SJSA1 (cell line): ENCODE data around the gene IER3. TPM values are rescaled to one million over a fixed set of nuclear protein-coding genes. Genes with fewer than 3 reads are reported as not detected.
"Not testable (repeated sequence)": the region's sequence is repeated elsewhere in the genome, so short reads cannot be mapped to it uniquely, and the experiment has no call there.

Source experiments
- DNase-seq, 2 experiments: peaks; one replicate each; pipeline ENCODE4 v3.0.0-alpha.2; 2015 to 2020; ENCODE audit warnings: low spot score in 2 of 2, low read depth in 1 of 2
- H3K27ac ChIP-seq: fragments of 250-450 bp; sonication (Bioruptor Pico); 2 replicates; pipeline ENCODE4 v1.5.1; 2020; ENCODE audit warnings: mild to moderate bottlenecking, moderate library complexity
- H3K27me3 ChIP-seq: fragments of 250-450 bp; sonication (Bioruptor Pico); replicated peaks from 2 replicates; pipeline ENCODE4 v1.5.1; 2020; ENCODE audit warnings: mild to moderate bottlenecking, moderate library complexity
- H3K36me3 ChIP-seq: fragments of 250-450 bp; sonication (Bioruptor Pico); 2 replicates; pipeline ENCODE4 v1.5.1; 2020; ENCODE audit warnings: mild to moderate bottlenecking
- H3K4me1 ChIP-seq: fragments of 250-450 bp; sonication (Bioruptor Pico); replicated peaks from 2 replicates; pipeline ENCODE4 v1.6.1; 2021; ENCODE audit warnings: mild to moderate bottlenecking
- H3K4me3 ChIP-seq: fragments of 250-450 bp; sonication (Bioruptor Pico); 2 replicates; pipeline ENCODE4 v1.5.1; 2020; ENCODE audit warnings: mild to moderate bottlenecking
- H3K9me3 ChIP-seq: fragments of 250-450 bp; sonication (Bioruptor Pico); replicated peaks from 2 replicates; pipeline ENCODE4 v1.5.1; 2020; ENCODE audit warnings: mild to moderate bottlenecking
- total RNA-seq: library from RNA; depleted of rRNA; stranded (reverse); fragments of >200 nt; shearing (Covaris generic); gene quantifications from 2 replicates; pipeline ENCODE4 v1.2.3, GENCODE V29; 2014

IER3 gene
- total RNA-seq, 1 experiment from 2014 or later, result 119 TPM

DNA sequence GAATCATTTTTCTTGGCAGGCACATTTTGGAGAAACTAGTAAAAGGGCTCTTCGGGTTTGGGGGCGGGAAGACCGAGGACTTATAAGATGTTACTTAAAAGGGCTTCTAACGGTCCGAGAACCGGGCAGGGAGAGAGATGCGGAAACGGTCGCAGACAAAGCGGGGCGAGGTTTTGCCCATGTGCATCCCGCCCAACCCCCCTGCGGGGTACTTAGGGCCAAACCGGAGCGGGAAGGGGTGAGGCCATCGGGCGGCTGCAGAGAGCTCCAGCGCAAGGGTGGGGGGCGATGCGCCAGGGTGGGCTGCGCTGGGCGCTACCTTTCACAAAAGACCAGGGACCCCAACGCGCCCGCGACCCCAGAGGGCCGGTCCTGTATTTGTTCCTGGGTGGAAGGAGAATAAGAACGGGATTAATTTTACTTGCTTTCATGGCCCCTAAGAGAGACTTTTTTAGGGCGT is 23.6 kb downstream of the IER3 start:
- peak in 1 of 2 experiments; percentile 75 for DNase-seq
- H3K27me3 ChIP-seq, result no peaks in the 10 kb centered on the region; the same call in 1 of the 2 replicates
- peaks cover 59% of the 10 kb centered on the region for H3K36me3 ChIP-seq
- peaks cover 63% of the 10 kb centered on the region for H3K4me1 ChIP-seq
- peak overlapping the region; percentile 78 for H3K4me3 ChIP-seq
- peak overlapping the region; percentile 93 for H3K27ac ChIP-seq
- peaks cover 3% of the 10 kb centered on the region; the same call in 1 of the 2 replicates for H3K9me3 ChIP-seq

DNA sequence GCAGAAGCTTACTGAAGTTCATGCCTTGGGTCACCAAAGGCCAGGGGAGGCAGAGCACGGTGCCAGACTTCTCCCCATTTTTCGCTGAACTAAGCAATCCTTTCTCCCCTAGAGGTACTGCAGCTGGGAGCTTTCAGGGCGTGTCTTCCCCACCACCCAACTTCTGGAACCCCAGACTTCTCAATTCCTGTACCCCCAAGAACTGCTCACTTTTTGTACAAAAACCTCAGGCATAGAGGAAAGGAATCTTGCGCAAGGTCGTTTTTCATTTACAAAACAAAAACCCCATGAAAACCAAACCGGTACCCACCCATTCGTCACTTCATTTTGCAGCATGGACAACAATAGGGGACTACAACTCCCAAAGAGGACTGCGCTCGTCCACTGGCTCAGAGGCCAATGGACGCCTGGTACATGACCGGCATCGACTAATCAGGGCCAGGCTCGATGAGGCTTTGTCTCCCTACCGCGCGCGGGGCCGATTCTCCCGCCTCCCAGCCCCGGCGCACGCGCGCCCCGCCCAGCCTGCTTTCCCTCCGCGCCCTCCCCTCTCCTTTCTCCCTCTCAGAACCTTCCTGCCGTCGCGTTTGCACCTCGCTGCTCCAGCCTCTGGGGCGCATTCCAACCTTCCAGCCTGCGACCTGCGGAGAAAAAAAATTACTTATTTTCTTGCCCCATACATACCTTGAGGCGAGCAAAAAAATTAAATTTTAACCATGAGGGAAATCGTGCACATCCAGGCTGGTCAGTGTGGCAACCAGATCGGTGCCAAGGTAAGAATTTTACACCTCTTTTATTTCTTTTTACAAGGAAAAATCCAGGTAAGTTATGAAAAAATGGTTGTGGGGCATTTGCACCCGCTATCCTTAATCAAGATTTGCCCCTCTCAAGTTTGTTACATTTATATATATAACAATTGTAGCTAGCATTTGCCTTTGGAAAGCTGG is 24.3 kb downstream of the IER3 start, which contains the start of gene TUBB:
TUBB (plus strand) TSS at position 562 of the 947 bp plus-strand sequence; CDS start at position 717, 155 bp downstream.
- H3K36me3 ChIP-seq, result peaks cover 53% of the 10 kb centered on the region
- H3K27ac ChIP-seq, result peak within 1 kb of the TSS; percentile 93
- DNase-seq, result peak; percentile 94 to 98
- H3K9me3 ChIP-seq, result no peaks in the 10 kb centered on the region; the same call in 1 of the 2 replicates
- peaks cover 56% of the 10 kb centered on the region for H3K4me1 ChIP-seq
- peak within 1 kb of the TSS; percentile 78 for H3K4me3 ChIP-seq
- H3K27me3 ChIP-seq, result no peaks in the 10 kb centered on the region; the same call in 1 of the 2 replicates

DNA sequence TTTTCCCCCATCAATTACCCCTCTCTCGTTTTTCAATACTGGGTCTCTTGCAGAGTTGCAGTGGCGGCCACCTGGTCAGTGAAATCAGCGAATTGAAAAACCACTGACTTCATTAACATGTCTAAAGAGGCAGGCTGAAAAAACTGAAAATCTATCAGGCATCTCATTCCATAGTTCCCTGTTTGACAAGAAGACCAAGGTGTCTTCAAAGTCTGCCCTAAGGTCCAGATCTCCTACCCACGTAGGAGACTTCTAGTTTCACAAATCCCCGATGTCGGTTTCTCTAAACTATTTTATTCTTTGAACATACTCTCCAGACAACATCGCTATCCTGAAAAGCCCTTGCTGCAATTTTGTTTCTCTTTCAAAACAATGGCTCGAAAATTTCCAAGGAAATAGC is 25.0 kb downstream of the IER3 start:
- H3K27ac ChIP-seq, result peak overlapping the region; percentile 58
- peaks cover 51% of the 10 kb centered on the region for H3K36me3 ChIP-seq
- H3K27me3 ChIP-seq, result no peaks in the 10 kb centered on the region; the same call in 1 of the 2 replicates
- peak overlapping the region; percentile 78 for H3K4me3 ChIP-seq
- H3K9me3 ChIP-seq, result no peaks in the 10 kb centered on the region; the same call in 1 of the 2 replicates
- peaks cover 51% of the 10 kb centered on the region for H3K4me1 ChIP-seq
- no peak for DNase-seq

DNA sequence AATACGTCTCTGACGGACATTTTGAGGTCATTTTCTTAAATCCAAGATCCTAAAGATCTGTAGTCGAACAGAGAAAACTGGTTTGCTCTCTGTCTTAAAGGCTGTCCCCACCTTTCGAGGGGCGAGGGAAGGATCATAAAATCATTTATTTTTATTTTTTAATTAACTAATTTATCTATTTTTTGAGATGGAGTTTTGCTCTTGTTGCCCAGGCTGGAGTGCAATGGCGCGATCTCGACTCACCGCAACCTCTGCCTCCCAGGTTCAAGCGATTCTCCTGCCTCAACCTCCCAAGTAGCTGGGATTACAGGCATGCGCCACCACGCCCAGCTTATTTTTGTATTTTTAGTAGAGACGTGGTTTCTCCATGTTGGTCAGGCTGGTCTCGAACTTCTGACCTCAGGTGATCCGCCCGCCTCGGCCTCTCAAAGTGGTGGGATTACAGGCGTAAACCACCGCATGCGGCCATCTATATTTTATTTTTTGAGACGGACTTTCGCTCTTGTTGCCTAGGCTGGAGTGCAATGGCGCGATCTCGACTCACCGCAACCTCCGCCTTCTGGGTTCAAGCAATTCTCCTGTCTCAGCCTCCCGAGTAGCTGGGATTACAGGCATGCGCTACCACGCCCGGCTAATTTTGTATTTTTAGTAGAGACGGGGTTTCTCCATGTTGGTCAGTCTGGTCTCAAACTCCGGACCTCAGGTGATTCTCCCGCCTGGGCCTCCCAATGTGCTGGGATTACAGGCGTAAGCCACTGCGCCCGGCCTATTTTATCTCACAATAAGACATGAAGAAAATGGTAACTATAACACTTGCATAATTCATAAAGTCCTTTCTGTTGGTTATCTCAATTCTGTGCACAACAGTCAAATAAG is 26.3 kb downstream of the IER3 start:
- Histone ChIP-seq H3K27ac (peak overlapping the region; percentile 95), H3K4me1 (peaks cover 40% of the 10 kb centered on the region), H3K4me3 (peak overlapping the region; percentile 18), H3K36me3 (peaks cover 50% of the 10 kb centered on the region)
- not testable (repeated sequence) for DNase-seq, H3K27me3 ChIP-seq, H3K9me3 ChIP-seq

DNA sequence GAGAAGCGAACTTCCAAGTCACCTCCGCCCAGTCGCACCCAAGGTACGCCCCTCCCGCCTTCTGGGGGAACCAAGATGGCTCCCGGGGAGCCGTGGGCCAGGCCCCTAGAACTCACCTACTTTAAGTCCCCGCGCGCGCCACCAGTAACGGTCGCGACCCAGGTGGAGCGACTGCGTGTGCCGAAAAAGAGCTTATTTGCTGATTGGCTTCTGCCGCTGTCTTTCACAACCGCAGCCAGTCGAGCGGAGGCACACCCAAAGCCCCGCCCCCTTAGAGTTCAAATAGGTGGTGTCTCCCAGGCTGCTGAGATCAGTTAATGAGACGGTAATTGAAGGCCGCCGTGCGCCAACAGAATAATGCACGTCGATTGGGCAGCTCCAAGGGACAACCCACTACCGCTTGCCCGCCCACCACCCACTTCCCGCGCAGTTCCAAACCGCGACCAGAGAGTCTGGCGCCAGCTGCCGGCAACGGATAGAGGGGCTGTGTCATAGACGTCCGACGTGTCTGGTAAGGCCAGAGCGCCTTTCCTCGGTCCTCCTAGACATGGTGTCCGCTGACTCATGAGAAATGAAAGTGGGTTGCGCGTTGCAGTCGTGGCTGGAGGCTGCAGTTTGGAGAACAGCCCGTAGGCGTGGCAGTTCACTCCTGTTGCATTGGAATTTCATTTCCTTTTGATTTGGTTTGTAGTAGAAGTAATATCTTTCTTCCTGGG is 27.1 kb downstream of the IER3 start, which contains the start of gene MDC1:
MDC1 (minus strand) TSS at position 153 of the 716 bp plus-strand sequence. CDS start 2,106 bp downstream, outside the sequence.
- Histone ChIP-seq H3K9me3 (no peaks in the 10 kb centered on the region; the same call in 1 of the 2 replicates), H3K36me3 (peaks cover 50% of the 10 kb centered on the region), H3K4me1 (peaks cover 32% of the 10 kb centered on the region), H3K27me3 (no peaks in the 10 kb centered on the region; the same call in 1 of the 2 replicates), H3K27ac (peak within 1 kb of the TSS; percentile 95), H3K4me3 (peak within 1 kb of the TSS; percentile 47)
- peak; percentile 100 for DNase-seq

DNA sequence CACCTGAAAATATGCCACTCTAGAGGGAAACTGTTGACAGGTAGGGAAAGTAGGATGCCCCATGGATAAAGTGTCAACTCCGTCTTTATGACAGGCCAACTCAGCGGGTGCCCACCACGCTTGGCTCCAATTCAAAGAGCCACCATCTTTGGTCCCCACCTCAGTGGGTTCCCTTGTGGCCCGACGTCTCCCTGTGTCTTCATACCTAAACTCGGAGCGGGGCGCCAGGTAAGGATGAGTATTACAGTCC is 27.5 kb downstream of the IER3 start:
- H3K27me3 ChIP-seq, result no peaks in the 10 kb centered on the region; the same call in 1 of the 2 replicates
- DNase-seq, result no peak
- H3K4me1 ChIP-seq, result peaks cover 30% of the 10 kb centered on the region
- peaks cover 50% of the 10 kb centered on the region for H3K36me3 ChIP-seq
- H3K27ac ChIP-seq, result peak overlapping the region; percentile 94
- H3K4me3 ChIP-seq, result peak overlapping the region; percentile 47
- no peaks in the 10 kb centered on the region; the same call in 1 of the 2 replicates for H3K9me3 ChIP-seq

DNA sequence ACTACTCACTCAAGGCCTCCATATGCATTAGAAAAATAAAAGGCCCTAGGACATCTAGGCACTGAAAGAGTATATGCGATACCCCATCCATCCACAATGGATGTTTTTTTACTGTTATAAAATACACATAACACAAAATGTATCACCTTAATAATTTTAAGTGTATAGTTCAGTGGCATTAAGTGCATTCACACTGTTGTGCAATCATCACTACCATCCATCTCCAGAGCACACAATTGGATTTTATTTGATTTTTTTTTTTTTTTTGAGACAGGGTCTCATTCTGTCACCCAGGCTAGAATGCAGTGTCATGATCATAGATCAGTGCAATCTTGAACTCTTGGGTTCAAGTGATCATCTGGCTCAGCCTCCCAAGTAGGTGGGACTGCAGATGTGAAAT is 30.1 kb downstream of the IER3 start:
- no peak for DNase-seq
- Histone ChIP-seq H3K4me1 (peaks cover 25% of the 10 kb centered on the region), H3K27ac (no peak overlapping the region), H3K27me3 (no peaks in the 10 kb centered on the region), H3K4me3 (no peak overlapping the region), H3K36me3 (peaks cover 52% of the 10 kb centered on the region), H3K9me3 (no peaks in the 10 kb centered on the region)

DNA sequence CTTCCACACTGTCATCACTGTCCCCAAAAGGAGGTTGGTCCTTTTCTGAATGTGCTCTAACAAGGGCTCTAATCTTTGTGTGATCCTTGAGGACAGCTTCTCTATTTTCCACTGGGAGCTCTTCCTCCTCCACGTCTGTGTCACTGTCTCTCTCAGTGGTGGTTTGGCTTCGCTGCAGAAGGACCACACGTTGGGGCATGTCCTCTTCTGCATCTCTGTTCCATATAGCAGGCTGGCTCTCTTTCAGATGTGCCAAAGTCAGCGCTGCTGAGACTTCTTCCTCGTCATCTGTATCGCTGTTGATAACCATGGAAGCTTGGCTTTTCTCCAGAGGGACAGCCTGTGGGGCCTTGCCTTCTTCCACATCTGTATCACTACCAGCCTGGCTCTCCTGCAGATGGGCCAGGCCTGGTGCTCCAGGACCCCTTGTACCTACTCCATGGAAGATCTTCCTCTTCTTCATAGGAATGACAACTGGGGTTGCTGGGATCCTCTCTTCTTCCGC is 31.9 kb downstream of the IER3 start:
- no peaks in the 10 kb centered on the region for H3K27me3 ChIP-seq
- H3K27ac ChIP-seq, result no peak overlapping the region
- H3K9me3 ChIP-seq, result no peaks in the 10 kb centered on the region
- H3K36me3 ChIP-seq, result peaks cover 66% of the 10 kb centered on the region
- peaks cover 10% of the 10 kb centered on the region for H3K4me1 ChIP-seq
- DNase-seq, result no peak
- no peak overlapping the region for H3K4me3 ChIP-seq

DNA sequence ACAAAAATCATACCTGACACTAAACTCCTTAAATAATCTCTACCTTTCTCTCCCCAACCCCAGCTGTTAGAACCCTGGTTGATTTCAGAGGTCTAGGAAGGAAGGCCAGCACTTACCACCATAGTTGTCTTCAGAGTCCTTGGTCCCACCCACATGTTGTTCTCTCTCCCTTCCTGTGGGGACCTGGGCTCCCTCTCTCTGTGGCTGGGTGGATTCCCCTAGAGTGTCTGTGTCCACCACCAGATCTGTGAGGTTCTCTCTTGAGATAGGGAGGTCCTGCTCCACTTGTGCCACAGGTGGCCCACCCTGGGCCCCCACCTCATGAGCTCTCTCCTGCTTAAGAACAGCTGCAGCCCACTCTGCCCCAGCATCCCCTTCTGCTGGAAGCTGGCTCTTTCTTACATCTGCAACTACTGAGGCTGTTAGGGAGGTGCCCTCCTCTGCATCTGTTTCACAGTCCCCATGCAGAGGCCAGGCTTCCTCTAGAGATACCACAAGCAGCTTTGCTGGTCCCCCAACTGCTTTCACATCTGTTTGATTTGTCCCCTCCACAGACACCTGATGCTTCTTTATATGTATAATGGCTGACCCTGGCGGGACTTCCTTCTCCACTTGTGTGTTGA is 32.5 kb downstream of the IER3 start:
- H3K9me3 ChIP-seq, result no peaks in the 10 kb centered on the region
- H3K27me3 ChIP-seq, result no peaks in the 10 kb centered on the region
- H3K36me3 ChIP-seq, result peaks cover 73% of the 10 kb centered on the region
- DNase-seq, result no peak
- no peak overlapping the region for H3K27ac ChIP-seq
- peaks cover 8% of the 10 kb centered on the region for H3K4me1 ChIP-seq
- H3K4me3 ChIP-seq, result no peak overlapping the region

DNA sequence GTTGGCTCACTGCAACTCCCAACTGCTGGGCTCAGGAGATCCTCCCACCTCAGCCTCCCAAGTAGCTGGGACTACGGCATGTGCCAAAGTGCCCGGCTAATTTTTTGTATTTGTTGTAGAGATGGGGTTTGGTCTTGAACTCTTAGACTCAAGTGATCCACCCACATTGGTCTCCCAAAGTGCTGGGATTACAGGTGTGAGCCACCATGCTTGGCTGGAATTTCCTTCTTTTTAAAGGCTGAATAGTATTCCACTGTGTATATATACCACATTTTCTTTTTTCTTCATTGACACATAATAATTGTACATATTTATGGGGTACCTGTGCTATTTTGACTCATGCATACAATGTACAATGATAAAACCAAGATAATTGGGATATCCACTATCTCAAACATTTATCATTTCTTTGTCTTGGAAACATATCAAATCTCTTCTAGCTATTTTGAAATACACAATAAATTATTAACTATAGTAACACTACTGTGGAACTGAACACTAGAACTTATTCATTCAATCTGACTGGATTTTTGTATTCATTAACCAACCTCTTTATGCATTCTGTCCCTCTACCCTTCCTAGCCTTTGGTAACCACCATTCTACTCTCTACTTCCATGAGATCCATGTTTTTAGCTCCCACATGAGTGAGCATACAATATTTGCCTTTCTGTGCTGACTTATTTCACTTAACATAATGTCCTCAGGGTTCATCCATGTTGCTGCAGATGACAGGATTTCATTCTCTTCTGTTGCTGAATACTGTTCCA is 35.1 kb downstream of the IER3 start:
- no peak for DNase-seq
- H3K9me3 ChIP-seq, result no peaks in the 10 kb centered on the region
- no peaks in the 10 kb centered on the region for H3K4me1 ChIP-seq
- H3K27ac ChIP-seq, result no peak overlapping the region
- no peaks in the 10 kb centered on the region for H3K27me3 ChIP-seq
- no peak overlapping the region for H3K4me3 ChIP-seq
- H3K36me3 ChIP-seq, result peaks cover 64% of the 10 kb centered on the region

DNA sequence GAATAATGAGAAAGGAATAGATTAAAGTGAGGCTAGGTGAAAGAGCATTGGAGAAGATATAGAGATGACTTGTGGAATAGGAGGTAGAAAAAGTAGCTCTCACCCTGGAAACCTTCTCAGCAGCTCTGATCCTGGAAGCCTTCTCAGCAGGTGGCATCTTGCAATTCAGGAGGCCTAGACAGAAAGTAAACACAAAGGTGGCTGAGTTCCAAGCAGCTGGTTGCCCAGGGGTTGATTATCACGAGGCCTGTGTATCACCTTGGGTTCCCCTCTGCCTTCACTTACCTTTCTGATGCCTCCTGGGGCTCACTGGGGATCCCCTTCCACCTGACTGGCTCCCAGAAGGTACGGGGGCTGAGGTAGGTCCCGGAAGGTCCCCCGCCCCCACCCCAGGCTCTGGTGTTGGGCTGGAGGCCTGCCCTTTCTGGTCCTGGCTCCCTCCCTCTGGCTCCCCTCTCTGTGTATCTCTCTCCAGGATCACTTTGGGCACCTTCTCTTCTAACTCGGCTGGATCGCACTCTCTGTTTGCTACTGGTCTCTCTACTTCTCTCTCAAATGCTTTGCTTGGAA is 37.0 kb downstream of the IER3 start:
- no peak overlapping the region for H3K4me3 ChIP-seq

DNA sequence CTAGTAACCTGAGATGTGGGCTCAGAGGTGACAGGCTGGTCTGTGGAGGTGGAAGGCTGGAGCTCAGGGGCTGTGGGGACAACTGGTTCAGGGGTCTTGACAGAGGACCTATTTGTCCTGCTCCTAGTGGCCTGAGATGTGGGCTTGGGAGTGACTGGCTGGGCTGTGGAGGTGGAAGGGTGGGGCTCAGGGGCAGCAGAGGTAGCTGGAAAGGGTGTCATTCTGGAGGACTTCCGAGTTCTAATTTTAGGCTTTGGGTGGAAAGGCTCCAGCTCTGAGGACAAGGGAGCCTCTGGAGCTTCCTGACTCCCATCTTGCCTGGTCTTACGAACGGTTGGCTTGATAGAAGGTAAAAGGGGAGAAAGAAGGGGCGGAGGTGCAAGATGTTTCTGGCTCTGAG is 38.7 kb downstream of the IER3 start:
- Histone ChIP-seq H3K4me3 (no peak overlapping the region), H3K4me1 (no peaks in the 10 kb centered on the region), H3K27me3 (no peaks in the 10 kb centered on the region), H3K9me3 (no peaks in the 10 kb centered on the region), H3K36me3 (peaks cover 35% of the 10 kb centered on the region), H3K27ac (no peak overlapping the region)
- no peak for DNase-seq

More for the DNA sequence above, 37.0 kb downstream of the IER3 start:
- no peaks in the 10 kb centered on the region for H3K4me1 ChIP-seq
- no peak for DNase-seq
- peaks cover 53% of the 10 kb centered on the region for H3K36me3 ChIP-seq
- H3K27me3 ChIP-seq, result no peaks in the 10 kb centered on the region
- H3K27ac ChIP-seq, result no peak overlapping the region
- H3K9me3 ChIP-seq, result no peaks in the 10 kb centered on the region
